Left renal pelvis (tissue), 4 donors: ENCODE results near the gene HAS3. TPM values are rescaled to one million over a fixed set of nuclear protein-coding genes. Genes with fewer than 3 reads are reported as not detected.
"Not testable (repeated sequence)": the region's sequence is repeated elsewhere in the genome, so short reads cannot be mapped to it uniquely, and the experiment has no call there.

Experiments
- DNase-seq, 4 donors: peaks; one replicate each; pipeline ENCODE4 v3.0.0-alpha.2; 2013; ENCODE audit warnings: low read depth in 4 of 4, low spot score in 3 of 4
- polyA plus RNA-seq, 4 donors: library from polyadenylated mRNA; unstranded; fragments of 120-200 nt; gene quantifications; one replicate each; pipeline ENCODE4 v1.2.1, GENCODE V29; 2013; ENCODE audit not compliant: insufficient read length in 4 of 4

The HAS3 gene
- 1 to 10 TPM; 1.2 to 4.9 (median 4.7) TPM for polyA plus RNA-seq

- DNase-seq, result peak in 1 of 4 donors; percentile 54
Measured at GRCh38 chr16:69105501-69106361, at the start of gene HAS3. Gene HAS3, plus strand, starts transcription at chr16:69105653. Its CDS starts 3,743 bp downstream, at chr16:69109396.

GRCh38 chr16:69055980-69056379 is 49.5 kb upstream of the HAS3 start:
- no peak for DNase-seq

GRCh38 chr16:69056421-69056820 is 49.0 kb upstream of the HAS3 start:
- DNase-seq, result no peak

GRCh38 chr16:69057400-69058378 is 47.8 kb upstream of the HAS3 start:
- DNase-seq, result no peak

- not testable (repeated sequence) for DNase-seq
Measured at GRCh38 chr16:69063491-69063890, 42.0 kb upstream of the HAS3 start.

- DNase-seq, result no peak
Measured at GRCh38 chr16:69064124-69064763, 41.2 kb upstream of the HAS3 start.

GRCh38 chr16:69064764-69065313 is 40.6 kb upstream of the HAS3 start:
- DNase-seq, result no peak

- DNase-seq, result no peak
Measured at GRCh38 chr16:69069504-69069903, 35.9 kb upstream of the HAS3 start.

GRCh38 chr16:69071036-69071435 is 34.4 kb upstream of the HAS3 start:
- no peak for DNase-seq

- DNase-seq, result no peak
Measured at GRCh38 chr16:69072640-69072974, 32.8 kb upstream of the HAS3 start.

GRCh38 chr16:69073181-69073702 is 32.2 kb upstream of the HAS3 start:
- no peak for DNase-seq

GRCh38 chr16:69077251-69077650 is 28.2 kb upstream of the HAS3 start:
- DNase-seq, result no peak

- DNase-seq, result no peak
Measured at GRCh38 chr16:69078073-69078472, 27.4 kb upstream of the HAS3 start.

GRCh38 chr16:69079697-69080096 is 25.8 kb upstream of the HAS3 start:
- no peak for DNase-seq

- DNase-seq, result no peak
Measured at GRCh38 chr16:69083306-69083941, 22.0 kb upstream of the HAS3 start.

- DNase-seq, result no peak
Measured at GRCh38 chr16:69084289-69084688, 21.2 kb upstream of the HAS3 start.

GRCh38 chr16:69085032-69085695 is 20.3 kb upstream of the HAS3 start:
- no peak for DNase-seq

GRCh38 chr16:69087161-69087581 is 18.3 kb upstream of the HAS3 start:
- no peak for DNase-seq

GRCh38 chr16:69088684-69089083 is 16.8 kb upstream of the HAS3 start:
- no peak for DNase-seq
